Activated CD8-positive, alpha-beta T cell treated with anti-CD3 and anti-CD28 coated beads for 36 hours (primary cell): Measurements from ENCODE around the gene HELZ2. TPM values are rescaled to one million over a fixed set of nuclear protein-coding genes. Genes with fewer than 3 reads are reported as not detected.
A peak's percentile ranks its signal among the peaks of the same experiment; 100 is the strongest.

Experiments
- ATAC-seq: fragments of 200-7000 bp; cut with Tn5 transposase; one replicate; pipeline ENCODE4 v1.10.0; 2021; ENCODE audit warnings: mild to moderate bottlenecking, moderate library complexity
- CTCF ChIA-PET: fragments of 350-600 bp; sonication (Branson Sonifier 250); formaldehyde crosslinking; loops from one replicate; lab custom pipeline; 2021; ENCODE audit warnings: antibody characterized with exemption; lab: Charles Lee
- POLR2A ChIA-PET: fragments of 350-600 bp; sonication (Branson Sonifier 250); formaldehyde crosslinking; loops from one replicate; lab custom pipeline; 2021; ENCODE audit warnings: antibody characterized with exemption; lab: Charles Lee
- DNase-seq: peaks from one replicate; pipeline ENCODE4 v3.0.0-alpha.2; 2020
- H3K27ac Mint-ChIP-seq: one replicate; pipeline ENCODE4 v1.8.0; 2021; ENCODE audit warnings: mild to moderate bottlenecking, mixed read lengths
- H3K27me3 Mint-ChIP-seq: one replicate; pipeline ENCODE4 v1.8.0; 2021; ENCODE audit warnings: mixed read lengths
- H3K36me3 Mint-ChIP-seq: one replicate; pipeline ENCODE4 v1.8.0; 2021; ENCODE audit warnings: low read depth, mixed read lengths
- H3K4me1 Mint-ChIP-seq: one replicate; pipeline ENCODE4 v1.8.0; 2021; ENCODE audit warnings: low read depth, mixed read lengths
- H3K4me3 Mint-ChIP-seq: one replicate; pipeline ENCODE4 v1.8.0; 2021; ENCODE audit warnings: mild to moderate bottlenecking, moderate library complexity, mixed read lengths
- H3K9me3 Mint-ChIP-seq: one replicate; pipeline ENCODE4 v1.8.0; 2021; ENCODE audit warnings: mixed read lengths
- intact Hi-C: fragments of 100-400 bp; cut with micrococcal nuclease; formaldehyde crosslinking; loops from one replicate; pipeline ENCODE4 v1.10.0; 2022
- total RNA-seq, 2 experiments: library from RNA; stranded (reverse); gene quantifications; one replicate each; pipeline ENCODE4 v1.2.3, GENCODE V29; 2021
- TF ChIP-seq, protein P1 (sequence below): fragments of 200-600 bp; IDR thresholded peaks from one replicate; pipeline ENCODE4 v1.8.0; 2022; ENCODE audit warnings: antibody characterized with exemption, mild to moderate bottlenecking

Gene HELZ2
- total RNA-seq, 2 experiments from 2014 or later: 14.3 to 17.6 TPM

- Mint-ChIP-seq H3K9me3 (no peaks in the 10 kb centered on the region), H3K27me3 (peaks cover 7% of the 10 kb centered on the region), H3K4me3 (no peak within 1 kb of the TSS), H3K27ac (no peak within 1 kb of the TSS), H3K36me3 (no peaks in the 10 kb centered on the region), H3K4me1 (peaks cover 8% of the 10 kb centered on the region)
- ChIA-PET CTCF (no interaction called here), POLR2A (no interaction called here)
- no peak for ATAC-seq
- intact Hi-C loops: no loop called here
- TF ChIP-seq, protein P1, sequence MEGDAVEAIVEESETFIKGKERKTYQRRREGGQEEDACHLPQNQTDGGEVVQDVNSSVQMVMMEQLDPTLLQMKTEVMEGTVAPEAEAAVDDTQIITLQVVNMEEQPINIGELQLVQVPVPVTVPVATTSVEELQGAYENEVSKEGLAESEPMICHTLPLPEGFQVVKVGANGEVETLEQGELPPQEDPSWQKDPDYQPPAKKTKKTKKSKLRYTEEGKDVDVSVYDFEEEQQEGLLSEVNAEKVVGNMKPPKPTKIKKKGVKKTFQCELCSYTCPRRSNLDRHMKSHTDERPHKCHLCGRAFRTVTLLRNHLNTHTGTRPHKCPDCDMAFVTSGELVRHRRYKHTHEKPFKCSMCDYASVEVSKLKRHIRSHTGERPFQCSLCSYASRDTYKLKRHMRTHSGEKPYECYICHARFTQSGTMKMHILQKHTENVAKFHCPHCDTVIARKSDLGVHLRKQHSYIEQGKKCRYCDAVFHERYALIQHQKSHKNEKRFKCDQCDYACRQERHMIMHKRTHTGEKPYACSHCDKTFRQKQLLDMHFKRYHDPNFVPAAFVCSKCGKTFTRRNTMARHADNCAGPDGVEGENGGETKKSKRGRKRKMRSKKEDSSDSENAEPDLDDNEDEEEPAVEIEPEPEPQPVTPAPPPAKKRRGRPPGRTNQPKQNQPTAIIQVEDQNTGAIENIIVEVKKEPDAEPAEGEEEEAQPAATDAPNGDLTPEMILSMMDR: no peak
- no peak for DNase-seq
These were observed 26.1 kb downstream of the HELZ2 start, which contains the start of gene SRMS for GRCh38 chr20:63547725-63548480. Gene SRMS, minus strand, starts transcription at chr20:63547749. Its CDS starts 286 bp downstream, at chr20:63547463.

DNA sequence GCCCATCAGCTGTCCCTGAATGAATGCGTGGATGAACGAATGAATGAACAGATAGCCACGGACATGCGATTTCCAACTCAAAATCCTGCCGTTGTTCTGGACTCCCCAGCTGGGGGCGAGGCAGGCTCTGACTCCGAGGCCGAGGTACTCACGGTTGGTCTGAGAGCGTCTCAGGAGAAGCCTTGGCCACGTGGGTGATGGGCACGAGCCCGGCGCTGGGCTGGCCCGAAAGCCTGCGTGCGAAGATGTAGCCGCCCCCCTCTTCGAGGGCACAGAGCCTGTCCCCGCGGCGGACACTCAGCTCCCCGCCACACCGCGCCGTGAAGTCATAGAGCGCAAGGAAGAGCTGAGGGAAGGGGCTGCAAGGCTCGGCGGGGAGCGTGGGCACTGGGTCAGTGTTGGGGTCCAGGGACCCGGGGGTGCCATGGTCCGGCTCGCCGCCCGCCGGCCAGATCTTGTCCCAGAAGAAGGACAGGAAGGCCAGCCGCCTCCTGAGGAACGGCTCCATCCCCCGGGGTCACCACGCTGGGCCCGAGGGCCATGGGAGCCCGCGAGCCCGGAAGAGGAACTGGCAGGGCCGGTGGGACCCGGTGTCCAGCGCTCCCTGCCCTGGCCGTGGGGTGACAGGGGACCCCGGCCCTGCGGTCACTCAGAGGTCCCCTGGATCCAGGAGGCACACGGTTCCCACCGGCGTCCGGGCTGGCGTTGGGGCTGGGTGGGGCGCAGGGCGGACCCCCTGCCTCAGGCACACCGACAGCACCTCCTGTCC, 26.9 kb downstream of the HELZ2 start:
- DNase-seq: no peak
- Mint-ChIP-seq H3K4me1 (peaks cover 2% of the 10 kb centered on the region), H3K27ac (no peak overlapping the region), H3K4me3 (no peak overlapping the region), H3K36me3 (no peaks in the 10 kb centered on the region), H3K9me3 (no peaks in the 10 kb centered on the region), H3K27me3 (peaks cover 7% of the 10 kb centered on the region)
- ChIA-PET POLR2A (no interaction called here), CTCF (interaction anchor here (1.1 kb wide), 1 partner anchor 9 kb away, joined by 3 read pairs; no protein-coding TSS in a partner anchor)
- intact Hi-C loops: no loop called here
- TF ChIP-seq, protein P1: no peak
- ATAC-seq: no peak

DNA sequence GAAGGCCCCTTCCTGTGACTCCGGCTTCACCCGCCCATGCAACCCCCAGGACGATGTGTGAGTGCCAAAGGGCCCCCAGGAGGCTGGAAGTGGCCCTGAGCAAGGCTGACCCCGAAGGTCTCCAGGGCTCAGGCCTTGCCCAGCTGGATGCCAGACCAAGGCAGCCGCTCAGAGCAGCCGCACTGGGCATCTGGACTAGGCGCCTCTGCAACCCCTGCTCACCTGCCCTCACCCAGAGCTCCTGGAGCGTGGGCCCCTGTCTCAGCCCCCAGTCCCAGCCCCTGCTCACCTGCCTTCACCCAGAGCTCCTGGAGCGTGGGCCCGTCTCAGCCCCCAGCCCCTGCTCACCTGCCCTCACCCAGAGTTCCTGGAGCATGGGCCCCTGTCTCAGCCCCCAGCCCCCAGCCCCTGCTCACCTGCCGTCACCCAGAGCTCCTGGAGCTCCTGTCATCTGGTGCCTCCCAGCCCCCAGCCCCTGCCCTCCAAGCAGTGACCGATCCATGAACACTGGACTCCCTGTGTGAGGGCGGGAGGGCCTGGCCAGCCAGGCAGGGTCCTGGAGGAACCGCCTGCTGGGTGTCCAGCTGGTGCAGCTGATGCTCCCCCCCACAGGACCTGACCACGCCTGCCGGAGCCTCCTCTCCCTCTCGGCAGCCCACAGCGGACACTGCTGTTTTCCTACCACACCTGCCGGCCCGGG, 27.6 kb downstream of the HELZ2 start:
- ATAC-seq (no peak), DNase-seq (no peak)
- no peaks in the 10 kb centered on the region for H3K9me3 Mint-ChIP-seq
- POLR2A ChIA-PET: interaction anchor here (1.5 kb wide), 1 partner anchor 29 kb away, joined by 4 read pairs; no protein-coding TSS in a partner anchor
- intact Hi-C loops: no loop called here
- peaks cover 2% of the 10 kb centered on the region for H3K4me1 Mint-ChIP-seq
- no peak overlapping the region for H3K27ac Mint-ChIP-seq
- CTCF ChIA-PET: interaction anchor here (0.9 to 1.1 kb wide), 2 partner anchors 9 kb away, joined by 3 read pairs; partner anchors contain the start of gene PTK6
- no peaks in the 10 kb centered on the region for H3K36me3 Mint-ChIP-seq
- H3K27me3 Mint-ChIP-seq: peaks cover 7% of the 10 kb centered on the region
- TF ChIP-seq, protein P1: no peak
- no peak overlapping the region for H3K4me3 Mint-ChIP-seq

- Mint-ChIP-seq H3K4me3 (no peak overlapping the region), H3K4me1 (peaks cover 2% of the 10 kb centered on the region), H3K27ac (no peak overlapping the region), H3K36me3 (no peaks in the 10 kb centered on the region), H3K27me3 (peaks cover 5% of the 10 kb centered on the region), H3K9me3 (no peaks in the 10 kb centered on the region)
- ChIA-PET CTCF (interaction anchor here (0.9 to 1.1 kb wide), 2 partner anchors 8 to 10 kb away, joined by 3 read pairs; partner anchors contain the start of gene PTK6), POLR2A (interaction anchor here (1.5 kb wide), 1 partner anchor 29 kb away, joined by 4 read pairs; no protein-coding TSS in a partner anchor)
- DNase-seq (no peak), ATAC-seq (peak; percentile 17)
- TF ChIP-seq, protein P1: no peak
- intact Hi-C loops: no loop called here
These were observed 28.2 kb downstream of the HELZ2 start for GRCh38 chr20:63545814-63546213.
